ENCODE data around the gene NUCB1. TPM values are rescaled to one million over a fixed set of nuclear protein-coding genes. Genes with fewer than 3 reads are reported as not detected.

NUCB1 gene
- total and polyA plus RNA-seq, 9 of the 15 experiments (the other 6 are each of a cell fraction or from before 2014, with no cell fraction given) = 3.1 to 153 (median 71.7) TPM

- TF ChIP-seq MNT (conservative IDR thresholded peaks at IDR 0.05) (no peak; a peak in 1 of 4 replicates), PTRF (tag; IDR thresholded peaks at IDR 0.05) (no peak), TARDBP (IDR thresholded peaks at IDR 0.05) (no peak), FOXO4 (CRISPR knock-in tag; IDR thresholded peaks at IDR 0.05) (no peak), POLR3A (IDR thresholded peaks at IDR 0.05; ENCODE audit: borderline replicate concordance, extremely low read depth, insufficient read depth, insufficient read length) (no peak), HNRNPL (IDR thresholded peaks at IDR 0.05; ENCODE audit: low read depth, low read length) (no peak), EZH2 (IDR thresholded peaks at IDR 0.05; ENCODE audit: borderline replicate concordance, low read depth, low read length) (no peak), PHF21A (IDR thresholded peaks at IDR 0.05; ENCODE audit: borderline replicate concordance, low read depth) (no peak), POLR2G (IDR thresholded peaks at IDR 0.05; ENCODE audit: low read depth, low read length) (peak; percentile 41; the same call in 1 of the 2 replicates), CHD4 (IDR thresholded peaks at IDR 0.05; ENCODE audit: insufficient read depth, insufficient replicate concordance, low read depth, low read length, poor library complexity, severe bottlenecking) (no peak), ZNF707 (CRISPR knock-in tag; conservative IDR thresholded peaks at IDR 0.05) (no peak), GATAD2B (IDR thresholded peaks at IDR 0.05; ENCODE audit: borderline replicate concordance) (no peak), TRIM28 (IDR thresholded peaks at IDR 0.05) (no peak), DACH1 (IDR thresholded peaks at IDR 0.05; ENCODE audit: partially characterized antibody) (no peak), SUPT5H (IDR thresholded peaks at IDR 0.05) (no peak; the same call in 1 of the 2 replicates), USF1 (CRISPR knock-in tag; IDR thresholded peaks at IDR 0.05) (no peak), SMARCE1 (IDR thresholded peaks at IDR 0.05) (no peak), TCF15 (CRISPR knock-in tag; IDR thresholded peaks at IDR 0.05) (no peak), SRSF9 (IDR thresholded peaks at IDR 0.05; ENCODE audit: borderline replicate concordance, low read depth, low read length) (no peak), RBM34 (IDR thresholded peaks at IDR 0.05; ENCODE audit: borderline replicate concordance, insufficient read depth, low read length) (no peak), TAF7 (tag; IDR thresholded peaks at IDR 0.05) (no peak)
Measured at GRCh38 chr19:48900477-48901406, 630 bp downstream of the NUCB1 start (continued).
